K562 (cell line): ENCODE results near the gene TRIP10. TPM values are rescaled to one million over a fixed set of nuclear protein-coding genes. Genes with fewer than 3 reads are reported as not detected.

Source experiments
- BRCA1 ChIP-seq, 2 experiments: fragments of 450-650 bp in 1 of 2; sonication (generic) in 1 of 2; formaldehyde crosslinking in 1 of 2; IDR thresholded peaks; 2 replicates each; pipeline versions ENCODE4 v1.5.0 to v1.6.1; 2017 to 2020; ENCODE audit warnings: mild to moderate bottlenecking in 1 of 2, missing genetic modification reagents in 1 of 2
- CEBPB ChIP-seq: fragments of 450-650 bp; IDR thresholded peaks from 2 replicates; pipeline ENCODE4 v1.6.1; 2016; ENCODE audit warnings: missing genetic modification characterization, missing compliant biosample characterization
- CHD2 ChIP-seq: IDR thresholded peaks from 2 replicates; pipeline ENCODE4 v1.6.1; 2011; ENCODE audit warnings: low read depth, low read length
- FOXJ3 ChIP-seq: sonication (generic); formaldehyde crosslinking; IDR thresholded peaks from 2 replicates; pipeline ENCODE4 v1.4.0; 2020; ENCODE audit warnings: mild to moderate bottlenecking, missing genetic modification reagents
- KHSRP ChIP-seq: fragments of 450-650 bp; IDR thresholded peaks from 2 replicates; pipeline ENCODE4 v1.6.1; 2017
- MYC ChIP-seq, 2 experiments: fragments of 250-450 bp in 1 of 2; sonication (Bioruptor Pico) in 1 of 2; IDR thresholded peaks; 2 replicates each; pipeline versions ENCODE4 v1.5.1 to v1.6.1; 2012 to 2021; ENCODE audit warnings: low read depth in 2 of 2, borderline replicate concordance in 1 of 2, improper control_type of control experiment in 1 of 2, low read length in 1 of 2, mild to moderate bottlenecking in 1 of 2, moderate library complexity in 1 of 2
- NFIC ChIP-seq: fragments of 450-650 bp; IDR thresholded peaks from 2 replicates; pipeline ENCODE4 v1.6.1; 2017; ENCODE audit warnings: mild to moderate bottlenecking, inconsistent platforms
- NUFIP1 ChIP-seq: fragments of 450-650 bp; IDR thresholded peaks from 2 replicates; pipeline ENCODE4 v1.6.1; 2018; ENCODE audit not compliant: partially characterized antibody
- TBP ChIP-seq: optimal IDR thresholded peaks from 2 replicates; pipeline ENCODE3; 2011; ENCODE audit warnings: low read depth, low read length, improper control_type of control experiment
- TOE1 ChIP-seq, 2 experiments: fragments of 450-650 bp in 1 of 2; sonication (generic) in 1 of 2; formaldehyde crosslinking in 1 of 2; IDR thresholded peaks; 2 replicates each; pipeline versions ENCODE4 v1.7.1 to v1.8.0; 2016 to 2022; ENCODE audit warnings: borderline replicate concordance in 2 of 2, mild to moderate bottlenecking in 2 of 2, antibody characterized with exemption in 1 of 2, inconsistent platforms in 1 of 2, low read depth in 1 of 2, missing genetic modification reagents in 1 of 2, moderate library complexity in 1 of 2
- YY1 ChIP-seq, 3 experiments: IDR thresholded peaks; 2 replicates each; pipeline ENCODE4 v1.6.1; 2011; ENCODE audit warnings: low read length in 2 of 3, mild to moderate bottlenecking in 2 of 3, moderate library complexity in 2 of 3, borderline replicate concordance in 1 of 3, control low read depth in 1 of 3, low read depth in 1 of 3; ENCODE audit not compliant: insufficient read depth in 3 of 3, insufficient replicate concordance in 2 of 3, control insufficient read depth in 1 of 3, insufficient read length in 1 of 3; ENCODE audit errors: extremely low read depth in 1 of 3
- ZNF23 ChIP-seq: fragments of 250-450 bp; sonication (Bioruptor Pico); IDR thresholded peaks from 2 replicates; pipeline ENCODE4 v1.4.0; 2020; ENCODE audit warnings: mild to moderate bottlenecking
- polyA plus RNA-seq, 8 experiments: library from polyadenylated mRNA; depleted of rRNA in 4 of 8; stranded (reverse) in 5 of 8; unstranded in 3 of 8; fragments of >200 nt; fragmentation: Nextera tagmentation in 2 of 8; fragmentation: Illumina TruSeq in 1 of 8; extraction: Ambion mirVana in 2 of 8; extraction: Trizol in 1 of 8; gene quantifications; 2 replicates each; pipeline versions ENCODE4 v1.2.1 to v1.2.3, GENCODE V29; 2011 to 2014; ENCODE audit warnings: inconsistent platforms in 1 of 8, missing spikeins in 1 of 8
- total RNA-seq, 7 experiments: library from RNA; depleted of rRNA in 6 of 7; stranded (reverse); fragments of >200 nt in 6 of 7; fragmentation: Illumina TruSeq in 2 of 7; extraction: Trizol in 2 of 7; gene quantifications; 2 replicates each; pipeline versions ENCODE4 v1.2.1 to v1.2.3, GENCODE V29; 2011 to 2021; ENCODE audit warnings: low replicate concordance in 1 of 7
- TF ChIP-seq, protein P1 (sequence below): sonication (generic); formaldehyde crosslinking; IDR thresholded peaks from 2 replicates; pipeline ENCODE4 v1.8.0; 2022; ENCODE audit warnings: missing genetic modification reagents, mild to moderate bottlenecking, borderline replicate concordance
- TF ChIP-seq, protein P2 (sequence below): fragments of 450-650 bp; IDR thresholded peaks from 2 replicates; pipeline ENCODE4 v1.6.1; 2016; ENCODE audit warnings: borderline replicate concordance
- TF ChIP-seq, protein P3 (sequence below): conservative IDR thresholded peaks from 2 replicates; pipeline ENCODE4 v1.6.1; 2011; ENCODE audit warnings: low read depth, mild to moderate bottlenecking, low read length; ENCODE audit not compliant: control insufficient read depth
- TF ChIP-seq, protein P4 (sequence below), 3 experiments: fragments of 200-800 bp in 1 of 3; fragments of 250-450 bp in 1 of 3; fragments of 450-650 bp in 1 of 3; sonication (Bioruptor Pico) in 1 of 3; sonication (Bioruptor generic) in 1 of 3; formaldehyde crosslinking in 1 of 3; IDR thresholded peaks; 2 replicates each; pipeline versions ENCODE4 v1.6.1 to v1.8.0; 2016 to 2022; ENCODE audit warnings: mild to moderate bottlenecking in 2 of 3, missing genetic modification characterization in 2 of 3, missing compliant biosample characterization in 1 of 3, moderate library complexity in 1 of 3

Gene TRIP10
- total and polyA plus RNA-seq, 9 of the 15 experiments (the other 6 are each of a cell fraction or from before 2014, with no cell fraction given): 1.2 to 66.8 (median 36.1) TPM

DNA sequence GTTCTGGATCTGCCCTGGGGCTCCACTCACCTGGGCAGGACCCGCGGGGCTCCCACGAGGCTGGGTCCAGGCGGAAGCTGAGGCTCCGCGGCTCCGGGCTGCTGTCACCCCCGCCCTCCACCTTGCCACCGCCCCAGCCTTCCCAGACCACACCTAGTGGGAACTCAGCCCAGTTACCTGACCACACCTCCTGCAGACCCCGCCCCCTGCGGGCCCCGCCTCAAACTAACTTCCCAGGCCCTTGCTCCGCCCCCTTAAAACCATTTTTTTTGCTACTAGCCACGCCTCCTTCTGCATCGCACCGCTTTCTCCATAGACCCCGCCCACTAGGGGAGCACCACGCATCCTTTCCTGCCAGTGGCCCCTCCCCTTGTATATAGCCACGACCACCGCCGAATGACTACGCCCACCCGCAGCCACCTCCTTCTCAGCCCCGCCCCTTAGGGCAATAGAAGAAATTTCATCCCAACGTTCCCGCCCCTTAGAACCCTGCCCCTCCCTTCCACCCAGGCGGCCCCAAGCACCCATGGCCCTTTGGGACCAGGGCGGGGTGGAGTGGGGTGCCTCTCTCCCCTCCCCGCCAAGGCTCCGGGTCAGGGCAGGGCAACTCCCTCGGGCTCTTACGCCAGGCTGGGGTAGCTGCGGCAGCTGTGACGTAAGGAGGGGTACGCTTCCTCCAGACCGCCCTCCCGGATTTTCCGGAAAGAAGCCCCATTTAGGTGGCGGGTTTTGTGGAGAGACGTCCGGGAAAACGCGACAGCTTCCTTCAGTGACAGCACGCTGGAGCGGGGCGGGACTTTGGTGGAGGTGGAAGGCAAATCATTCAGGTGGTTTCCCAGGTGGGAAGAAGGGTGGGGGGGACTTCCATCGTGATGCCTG, 28.1 kb downstream of the TRIP10 start, which contains the start of gene SH2D3A (continued):
- peak in 1 of 3 experiments; percentile 24 for TF ChIP-seq YY1 (IDR thresholded peaks at IDR 0.05; ENCODE audit: borderline replicate concordance in 1 of 3, control insufficient read depth in 1 of 3, extremely low read depth in 1 of 3, insufficient read depth in 3 of 3, insufficient read length in 1 of 3, insufficient replicate concordance in 2 of 3, low read depth in 1 of 3, low read length in 2 of 3)
- TF ChIP-seq NUFIP1: no peak
- peak; percentile 85; the same call in 1 of the 2 replicates for TF ChIP-seq MYC (IDR thresholded peaks at IDR 0.05; ENCODE audit: low read depth, low read length)
- no peak for TF ChIP-seq MYC (CRISPR knock-in tag; IDR thresholded peaks at IDR 0.05; ENCODE audit: borderline replicate concordance, low read depth)
- TF ChIP-seq FOXJ3: no peak
- TF ChIP-seq BRCA1 (IDR thresholded peaks at IDR 0.05): no peak
- TF ChIP-seq BRCA1 (CRISPR knock-in tag; IDR thresholded peaks at IDR 0.05): 0 out of 2 replicates have a peak, but pooled peaks have one; percentile 87
- peak; percentile 60 for TF ChIP-seq NFIC
- peak; percentile 57 for TF ChIP-seq TBP
- no peak for TF ChIP-seq TOE1 (IDR thresholded peaks at IDR 0.05; ENCODE audit: borderline replicate concordance)
- TF ChIP-seq TOE1 (CRISPR knock-in tag; IDR thresholded peaks at IDR 0.05; ENCODE audit: borderline replicate concordance, low read depth): no peak
- TF ChIP-seq, protein P1, sequence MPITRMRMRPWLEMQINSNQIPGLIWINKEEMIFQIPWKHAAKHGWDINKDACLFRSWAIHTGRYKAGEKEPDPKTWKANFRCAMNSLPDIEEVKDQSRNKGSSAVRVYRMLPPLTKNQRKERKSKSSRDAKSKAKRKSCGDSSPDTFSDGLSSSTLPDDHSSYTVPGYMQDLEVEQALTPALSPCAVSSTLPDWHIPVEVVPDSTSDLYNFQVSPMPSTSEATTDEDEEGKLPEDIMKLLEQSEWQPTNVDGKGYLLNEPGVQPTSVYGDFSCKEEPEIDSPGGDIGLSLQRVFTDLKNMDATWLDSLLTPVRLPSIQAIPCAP (CRISPR knock-in tag): no peak
- TF ChIP-seq CHD2: no peak
- peak; percentile 26 for TF ChIP-seq CEBPB (tag)
- TF ChIP-seq, protein P2, sequence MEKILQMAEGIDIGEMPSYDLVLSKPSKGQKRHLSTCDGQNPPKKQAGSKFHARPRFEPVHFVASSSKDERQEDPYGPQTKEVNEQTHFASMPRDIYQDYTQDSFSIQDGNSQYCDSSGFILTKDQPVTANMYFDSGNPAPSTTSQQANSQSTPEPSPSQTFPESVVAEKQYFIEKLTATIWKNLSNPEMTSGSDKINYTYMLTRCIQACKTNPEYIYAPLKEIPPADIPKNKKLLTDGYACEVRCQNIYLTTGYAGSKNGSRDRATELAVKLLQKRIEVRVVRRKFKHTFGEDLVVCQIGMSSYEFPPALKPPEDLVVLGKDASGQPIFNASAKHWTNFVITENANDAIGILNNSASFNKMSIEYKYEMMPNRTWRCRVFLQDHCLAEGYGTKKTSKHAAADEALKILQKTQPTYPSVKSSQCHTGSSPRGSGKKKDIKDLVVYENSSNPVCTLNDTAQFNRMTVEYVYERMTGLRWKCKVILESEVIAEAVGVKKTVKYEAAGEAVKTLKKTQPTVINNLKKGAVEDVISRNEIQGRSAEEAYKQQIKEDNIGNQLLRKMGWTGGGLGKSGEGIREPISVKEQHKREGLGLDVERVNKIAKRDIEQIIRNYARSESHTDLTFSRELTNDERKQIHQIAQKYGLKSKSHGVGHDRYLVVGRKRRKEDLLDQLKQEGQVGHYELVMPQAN: no peak
- TF ChIP-seq, protein P3, sequence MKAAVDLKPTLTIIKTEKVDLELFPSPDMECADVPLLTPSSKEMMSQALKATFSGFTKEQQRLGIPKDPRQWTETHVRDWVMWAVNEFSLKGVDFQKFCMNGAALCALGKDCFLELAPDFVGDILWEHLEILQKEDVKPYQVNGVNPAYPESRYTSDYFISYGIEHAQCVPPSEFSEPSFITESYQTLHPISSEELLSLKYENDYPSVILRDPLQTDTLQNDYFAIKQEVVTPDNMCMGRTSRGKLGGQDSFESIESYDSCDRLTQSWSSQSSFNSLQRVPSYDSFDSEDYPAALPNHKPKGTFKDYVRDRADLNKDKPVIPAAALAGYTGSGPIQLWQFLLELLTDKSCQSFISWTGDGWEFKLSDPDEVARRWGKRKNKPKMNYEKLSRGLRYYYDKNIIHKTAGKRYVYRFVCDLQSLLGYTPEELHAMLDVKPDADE: peak; percentile 64; the same call in 1 of the 2 replicates
- TF ChIP-seq KHSRP: no peak
- TF ChIP-seq, protein P4, sequence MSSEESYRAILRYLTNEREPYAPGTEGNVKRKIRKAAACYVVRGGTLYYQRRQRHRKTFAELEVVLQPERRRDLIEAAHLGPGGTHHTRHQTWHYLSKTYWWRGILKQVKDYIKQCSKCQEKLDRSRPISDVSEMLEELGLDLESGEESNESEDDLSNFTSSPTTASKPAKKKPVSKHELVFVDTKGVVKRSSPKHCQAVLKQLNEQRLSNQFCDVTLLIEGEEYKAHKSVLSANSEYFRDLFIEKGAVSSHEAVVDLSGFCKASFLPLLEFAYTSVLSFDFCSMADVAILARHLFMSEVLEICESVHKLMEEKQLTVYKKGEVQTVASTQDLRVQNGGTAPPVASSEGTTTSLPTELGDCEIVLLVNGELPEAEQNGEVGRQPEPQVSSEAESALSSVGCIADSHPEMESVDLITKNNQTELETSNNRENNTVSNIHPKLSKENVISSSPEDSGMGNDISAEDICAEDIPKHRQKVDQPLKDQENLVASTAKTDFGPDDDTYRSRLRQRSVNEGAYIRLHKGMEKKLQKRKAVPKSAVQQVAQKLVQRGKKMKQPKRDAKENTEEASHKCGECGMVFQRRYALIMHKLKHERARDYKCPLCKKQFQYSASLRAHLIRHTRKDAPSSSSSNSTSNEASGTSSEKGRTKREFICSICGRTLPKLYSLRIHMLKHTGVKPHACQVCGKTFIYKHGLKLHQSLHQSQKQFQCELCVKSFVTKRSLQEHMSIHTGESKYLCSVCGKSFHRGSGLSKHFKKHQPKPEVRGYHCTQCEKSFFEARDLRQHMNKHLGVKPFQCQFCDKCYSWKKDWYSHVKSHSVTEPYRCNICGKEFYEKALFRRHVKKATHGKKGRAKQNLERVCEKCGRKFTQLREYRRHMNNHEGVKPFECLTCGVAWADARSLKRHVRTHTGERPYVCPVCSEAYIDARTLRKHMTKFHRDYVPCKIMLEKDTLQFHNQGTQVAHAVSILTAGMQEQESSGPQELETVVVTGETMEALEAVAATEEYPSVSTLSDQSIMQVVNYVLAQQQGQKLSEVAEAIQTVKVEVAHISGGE (CRISPR knock-in tag; IDR thresholded peaks at IDR 0.05): peak in 1 of 3 experiments; percentile 47; a peak in 1 of 6 replicates
- TF ChIP-seq ZNF23 (CRISPR knock-in tag): no peak
